Stimulated activated CD4-positive, alpha-beta T cell treated with anti-CD3 and anti-CD28 coated beads, TNF-alpha, amount 100 ng/mL, for 24 hours (primary cell): ENCODE results near the gene TRIM40.
"Not testable (repeated sequence)": the region's sequence is repeated elsewhere in the genome, so short reads cannot be mapped to it uniquely, and the experiment has no call there.

Source experiments
- DNase-seq, 3 experiments: peaks; one replicate each; pipeline ENCODE4 v3.0.0-alpha.2; 2020; ENCODE audit warnings: low read depth in 3 of 3

TRIM40 gene

DNA sequence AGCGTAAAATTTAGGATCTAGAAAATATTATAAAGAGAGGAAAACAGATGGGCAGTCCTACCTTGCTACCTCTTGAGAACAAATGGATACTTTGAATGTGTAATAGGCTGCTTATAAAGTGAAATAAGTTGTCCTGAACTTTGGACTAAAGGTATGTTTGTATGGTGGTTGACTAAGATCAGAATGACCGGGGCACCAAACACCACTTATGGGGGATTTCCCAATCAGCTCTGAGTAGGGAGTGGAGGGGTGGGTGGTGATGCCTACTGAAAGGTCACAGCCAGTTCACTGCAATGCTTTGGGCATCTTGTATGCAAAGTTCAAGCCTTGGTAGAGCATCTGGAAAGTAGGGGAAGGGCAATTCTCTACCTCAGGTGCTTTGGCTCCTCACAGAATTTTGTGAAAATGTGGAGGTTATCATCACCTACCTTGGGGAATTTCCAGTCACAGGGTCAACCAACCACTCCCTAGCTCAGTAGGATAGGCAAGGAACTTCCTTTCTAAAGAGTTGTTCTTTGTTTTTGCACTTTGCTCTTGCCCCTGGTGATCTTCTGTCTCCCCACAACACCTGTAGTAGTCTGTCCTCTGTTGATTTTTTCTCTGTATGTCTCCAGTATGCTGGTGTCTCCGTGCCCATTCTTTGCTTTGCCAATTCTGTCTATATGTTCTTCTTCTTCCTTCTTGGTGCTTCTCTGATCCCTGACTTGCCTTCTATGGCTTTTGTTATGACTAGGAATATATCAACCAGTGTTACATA lies 22.8 kb upstream of the TRIM40 start, which contains the start of gene TRIM31:
Gene TRIM31 (minus strand): TSS at position 88 of the 757 bp plus-strand sequence. CDS start 285 bp downstream, outside the sequence.
- no peak for DNase-seq

DNA sequence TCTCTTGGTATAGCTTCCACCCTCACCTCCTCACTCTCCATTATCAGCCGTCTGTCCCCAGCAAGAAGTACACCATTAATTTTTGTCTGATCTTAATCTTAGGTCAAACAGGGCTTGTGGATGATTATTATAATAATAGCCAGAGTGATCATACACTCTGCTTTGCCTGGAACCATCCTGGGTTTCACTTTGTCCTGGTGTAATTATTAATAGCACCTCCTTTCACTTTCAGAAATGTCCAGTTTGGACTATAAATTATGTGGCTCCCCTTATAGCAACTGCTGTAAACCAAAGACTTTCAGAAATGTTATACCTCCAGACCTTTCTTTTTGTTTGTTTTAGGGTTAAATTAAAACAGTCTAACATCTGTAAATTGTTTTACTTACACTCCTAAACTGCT lies 22.1 kb upstream of the TRIM40 start:
- no peak for DNase-seq

DNA sequence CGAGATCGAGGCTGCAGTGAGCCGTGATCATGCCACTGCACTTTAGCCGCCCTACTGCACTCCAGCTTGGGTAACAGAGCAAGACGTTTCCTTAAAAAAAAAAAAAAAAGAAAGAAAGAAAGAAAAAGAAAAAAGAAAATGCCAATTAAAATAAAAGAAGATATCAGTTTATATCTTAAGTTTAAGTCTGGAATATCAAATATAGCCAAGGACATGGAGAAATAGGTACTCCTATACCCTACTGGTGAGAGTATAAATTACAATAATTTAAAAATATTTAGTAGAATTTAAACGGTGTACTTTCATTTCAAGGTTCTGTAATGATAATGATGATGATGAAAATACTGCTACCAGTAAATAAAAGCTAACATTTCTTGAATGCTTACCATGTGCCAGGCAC lies 19.2 kb upstream of the TRIM40 start:
- no peak for DNase-seq

DNA sequence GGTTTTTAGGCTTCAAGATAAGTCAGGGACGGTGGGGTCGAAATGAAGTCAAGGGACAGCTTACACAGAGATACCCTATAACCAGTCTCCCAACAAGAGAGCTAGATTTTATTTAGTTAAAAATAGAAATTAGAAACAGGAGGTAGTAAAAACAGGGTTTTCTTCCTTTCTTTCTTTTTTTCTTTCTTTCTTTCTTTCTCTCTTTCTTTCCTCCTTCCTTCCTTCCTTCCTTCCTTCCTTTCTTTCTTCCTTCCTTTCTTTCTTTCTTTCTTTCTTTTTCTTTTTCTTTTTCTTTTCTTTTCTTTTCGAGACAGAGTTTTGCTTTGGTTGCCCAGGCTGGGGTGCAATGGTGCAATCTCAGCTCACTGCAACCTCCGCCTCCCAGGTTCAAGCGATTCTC lies 17.2 kb upstream of the TRIM40 start:
- not testable (repeated sequence) for DNase-seq

DNA sequence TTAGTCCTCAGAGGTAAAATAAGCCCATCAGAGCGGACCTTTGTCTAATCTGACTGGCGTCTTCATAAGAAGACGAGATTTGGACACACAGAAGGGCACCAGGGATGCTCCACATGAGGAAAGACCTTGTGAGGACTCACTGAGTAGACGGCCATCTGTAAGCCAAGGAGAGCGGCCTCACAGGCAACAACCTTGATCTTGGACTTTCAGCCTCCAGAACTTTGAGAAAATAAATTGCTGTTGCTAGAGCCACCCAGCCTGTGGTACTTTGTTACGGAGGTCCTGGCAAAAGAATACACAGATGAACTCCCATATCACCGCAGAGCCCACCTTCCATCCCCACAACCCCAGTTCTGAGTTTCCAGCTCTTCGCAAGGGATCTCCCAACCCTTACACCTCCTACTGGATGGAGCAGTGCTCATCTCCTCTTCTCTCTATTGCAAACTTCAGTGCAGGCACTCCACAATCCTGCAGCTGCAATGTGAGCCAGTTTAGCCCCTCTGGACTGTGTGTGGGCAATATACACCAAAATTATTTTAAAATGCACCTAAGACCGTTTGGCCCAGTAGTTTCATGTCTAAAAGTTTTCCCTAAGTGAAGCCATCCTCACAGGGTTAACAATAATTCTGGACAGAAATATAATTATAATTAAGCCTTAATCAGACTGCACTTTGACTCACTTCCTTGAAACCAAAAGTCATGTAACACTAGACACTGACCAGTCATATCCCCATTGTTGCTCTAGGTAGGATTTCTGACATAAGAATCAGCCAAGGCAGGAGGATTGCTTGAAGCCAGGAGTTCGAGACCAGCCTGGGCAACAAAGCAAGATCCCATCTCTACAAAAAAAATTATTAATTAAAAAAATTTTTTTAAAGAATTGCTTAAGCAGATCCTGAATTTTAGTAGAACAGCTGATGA lies 14.2 kb upstream of the TRIM40 start:
- DNase-seq: no peak

DNA sequence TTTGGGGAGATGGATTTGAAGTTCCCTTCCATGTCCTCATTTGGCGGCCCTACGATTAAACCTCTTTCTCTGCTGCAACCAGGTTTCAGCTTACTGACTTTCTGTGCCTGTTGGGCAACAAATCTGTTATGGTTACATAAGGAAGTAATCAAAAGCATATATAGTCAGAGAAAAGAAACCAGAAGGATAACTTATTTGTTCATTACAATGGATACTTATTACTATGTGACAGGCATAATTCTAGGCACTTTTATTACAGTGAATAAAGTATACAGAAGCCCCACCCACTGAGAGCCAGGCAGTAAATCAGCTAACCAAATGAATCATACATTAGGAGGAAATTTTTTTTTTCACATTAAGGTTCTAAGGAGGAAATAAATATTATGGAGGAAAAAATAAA lies 13.4 kb upstream of the TRIM40 start:
- no peak for DNase-seq

DNA sequence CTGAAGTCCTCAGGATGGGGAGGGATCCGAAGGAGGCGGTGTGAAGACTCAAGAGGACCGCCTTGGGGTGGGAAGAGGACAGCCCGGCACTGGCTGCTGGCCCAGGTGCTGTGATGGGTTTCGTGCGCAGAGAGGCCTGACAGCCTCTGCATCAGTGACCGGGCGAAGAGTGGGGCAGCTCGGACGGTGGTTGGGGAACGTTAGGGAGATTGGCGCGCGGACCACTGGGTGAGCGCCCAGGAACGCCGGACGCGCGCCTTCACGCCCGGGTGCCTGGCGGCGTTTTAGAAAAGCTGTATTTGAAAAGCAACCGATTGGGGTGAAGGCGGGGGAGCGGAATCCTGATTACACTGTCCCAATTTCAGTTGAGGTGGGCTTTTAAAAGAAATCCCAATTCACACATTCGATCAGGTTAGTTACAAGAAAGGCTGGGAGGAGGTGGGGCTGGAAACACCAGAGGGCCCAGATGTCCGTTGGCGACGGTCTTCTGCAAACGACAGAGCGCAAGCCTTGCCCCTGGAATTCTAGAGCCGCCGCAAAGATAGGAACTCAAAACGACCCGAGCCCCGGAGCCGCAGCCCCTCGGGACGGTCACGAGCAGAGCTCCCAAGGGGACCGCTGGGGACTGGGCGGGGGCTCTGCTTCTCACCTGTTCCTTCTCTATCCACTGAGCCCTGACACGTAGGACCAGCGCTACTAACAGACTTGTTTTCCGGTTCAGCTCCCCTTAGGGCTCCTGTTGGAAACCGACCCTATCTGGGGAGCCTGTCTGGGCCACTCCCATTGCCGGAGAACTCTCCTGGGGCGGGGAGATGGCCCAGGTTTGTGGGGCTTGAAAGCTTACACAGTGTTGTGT lies 8.5 kb upstream of the TRIM40 start:
- DNase-seq: no peak

DNA sequence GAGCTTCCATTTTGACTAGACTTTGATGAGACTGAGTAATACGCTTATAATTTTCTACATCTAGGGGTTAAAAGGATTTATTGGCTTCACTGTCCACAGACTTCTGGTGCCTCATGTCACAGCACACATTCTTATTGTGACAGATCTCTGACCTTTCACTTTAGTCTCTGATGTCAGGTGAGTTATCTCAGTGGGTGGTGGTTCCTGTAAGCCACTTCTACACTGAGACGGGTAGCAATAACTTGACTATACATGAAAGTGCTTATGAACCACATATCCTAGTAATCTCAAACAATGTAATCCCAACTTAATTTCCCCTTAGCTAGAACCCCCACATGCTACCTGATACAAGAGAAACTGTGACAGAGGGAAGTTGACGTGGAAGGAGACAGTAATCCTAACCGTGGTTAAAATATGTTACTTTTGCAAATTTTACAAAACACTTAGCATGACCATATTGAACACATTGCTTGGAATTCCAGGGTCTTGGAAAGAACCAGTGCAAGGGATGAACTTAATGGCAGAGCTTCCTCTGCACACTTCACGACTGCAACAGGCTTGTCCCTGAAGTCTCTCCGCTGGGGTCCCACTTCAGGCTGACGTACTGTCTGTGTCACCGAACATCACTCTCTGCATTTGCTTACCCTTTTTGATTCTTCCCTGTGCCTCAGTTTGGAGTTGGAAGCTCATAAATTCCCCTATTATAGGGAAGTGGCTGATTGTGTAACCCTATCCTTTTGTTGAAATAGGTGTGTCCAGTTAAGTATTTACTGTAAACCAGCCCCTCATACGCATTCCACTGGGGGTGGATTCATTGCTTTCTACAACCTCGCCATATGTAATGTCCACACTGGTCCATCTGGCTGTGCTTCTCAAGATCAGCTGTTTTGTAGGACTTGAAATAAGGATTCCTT lies 6.4 kb upstream of the TRIM40 start:
- DNase-seq: no peak

DNA sequence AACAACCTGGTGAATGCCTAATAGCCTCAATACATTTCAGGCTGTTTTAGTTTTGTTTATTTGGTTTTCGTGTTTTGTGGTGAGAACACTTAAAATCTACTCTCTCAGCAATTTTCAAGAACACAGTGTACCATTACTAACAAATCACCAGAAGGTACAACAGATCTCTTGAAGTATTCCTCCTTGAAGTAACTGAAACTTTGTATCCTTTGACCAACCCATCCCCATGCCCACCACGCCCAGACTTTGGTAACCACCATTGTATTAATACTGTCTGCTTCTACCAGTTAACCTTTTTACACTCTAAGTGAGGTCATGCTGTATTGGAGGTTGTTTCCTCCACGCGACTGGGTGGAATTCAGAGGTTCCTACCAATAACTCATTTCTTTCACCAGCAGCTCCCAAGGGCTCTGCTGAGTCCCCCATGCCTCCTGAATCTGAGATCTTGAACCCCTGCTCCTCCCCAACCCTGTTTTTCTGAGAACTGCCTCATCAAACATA lies 5.7 kb upstream of the TRIM40 start:
- DNase-seq: no peak

DNA sequence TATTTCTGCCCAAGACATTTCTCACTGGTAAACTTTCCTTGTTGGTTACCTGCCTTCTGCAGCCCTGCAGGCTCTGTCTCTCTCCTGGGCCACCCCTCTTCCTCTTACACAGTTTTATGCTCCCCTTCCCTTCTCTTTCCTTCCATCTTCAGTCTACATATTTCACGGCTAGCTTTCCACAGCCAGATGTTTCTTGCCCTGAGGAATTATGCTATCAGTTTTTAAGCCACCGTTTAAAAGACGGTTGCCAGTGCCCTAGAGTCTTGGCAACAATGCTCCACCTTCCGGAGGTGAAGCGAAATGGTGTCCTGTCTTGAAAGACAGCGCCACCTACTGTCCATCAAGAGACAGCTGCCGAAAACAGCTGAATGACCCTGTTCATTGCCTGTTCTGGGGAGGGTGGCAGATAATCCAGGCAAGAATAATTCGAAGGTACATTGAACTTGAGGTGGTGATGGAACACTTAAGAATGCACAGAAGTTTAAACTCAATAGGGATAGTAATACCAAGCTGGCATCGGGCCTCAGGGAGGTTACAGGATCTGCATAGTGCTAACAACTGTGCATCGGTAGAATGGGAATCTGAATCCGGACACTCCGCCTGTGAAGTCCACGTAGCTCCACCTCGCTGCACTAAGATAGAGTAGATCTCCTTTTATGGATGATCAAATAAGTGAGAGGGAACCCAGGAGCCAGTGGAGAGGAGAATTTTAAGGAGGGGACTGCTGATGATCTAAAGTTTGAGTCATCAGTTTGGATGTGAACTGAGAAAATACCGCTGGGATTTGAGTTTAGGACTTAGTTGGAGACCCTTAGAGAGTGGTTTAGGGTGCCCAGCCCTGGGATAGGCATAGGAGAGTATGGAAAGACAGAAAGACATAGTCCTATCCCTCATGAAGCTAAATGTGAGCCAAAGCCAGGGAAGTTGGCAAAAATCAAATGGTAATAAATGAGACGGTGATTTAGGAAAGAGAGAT lies 4.8 kb upstream of the TRIM40 start:
- DNase-seq: peak; percentile 39 to 60 (median 48)

DNA sequence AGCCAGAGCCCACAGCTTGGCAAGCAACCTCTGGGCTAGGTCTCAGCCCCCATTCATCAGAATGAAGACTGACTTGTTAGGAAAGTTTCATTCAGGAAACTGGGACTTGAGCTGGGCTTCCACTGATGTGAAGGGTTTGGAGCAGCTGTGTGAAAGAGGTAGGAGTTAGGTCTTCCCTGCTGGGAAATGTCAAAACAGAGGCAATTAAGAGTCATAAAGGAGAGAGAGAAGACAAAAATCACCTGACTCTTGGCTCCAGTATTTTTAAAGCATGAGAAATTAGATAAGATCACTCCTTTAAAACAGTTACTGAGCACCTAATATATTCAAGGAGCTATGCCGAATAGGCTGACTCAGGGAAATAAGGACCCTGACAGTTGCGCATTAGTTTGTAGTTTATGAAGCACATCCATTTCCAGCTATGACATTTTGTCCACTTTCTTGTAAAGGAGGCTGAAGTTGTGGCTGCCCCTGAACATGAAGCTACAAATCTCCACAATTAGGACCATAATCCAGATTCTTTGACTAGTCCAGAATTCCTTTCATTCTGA lies 3.9 kb upstream of the TRIM40 start:
- no peak for DNase-seq

DNA sequence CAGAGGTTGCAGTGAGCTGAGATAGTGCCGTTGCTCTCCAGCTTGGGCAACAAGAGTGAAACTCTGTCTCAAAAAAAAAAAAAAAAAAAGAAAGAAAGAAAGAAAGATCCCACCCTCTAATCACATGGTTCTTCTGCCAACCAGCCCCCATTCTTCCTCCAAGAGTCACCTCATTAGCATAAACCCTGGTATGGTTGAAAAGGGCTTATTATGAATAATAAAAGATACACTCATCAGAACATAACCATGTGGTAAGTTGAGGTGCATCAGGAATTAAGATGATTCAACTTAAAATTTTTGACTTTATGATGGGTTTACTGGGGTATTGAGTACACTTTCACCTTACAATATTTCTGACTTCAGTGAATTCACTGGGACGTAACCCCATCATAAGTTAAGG lies 793 bp upstream of the TRIM40 start:
- DNase-seq: no peak

DNA sequence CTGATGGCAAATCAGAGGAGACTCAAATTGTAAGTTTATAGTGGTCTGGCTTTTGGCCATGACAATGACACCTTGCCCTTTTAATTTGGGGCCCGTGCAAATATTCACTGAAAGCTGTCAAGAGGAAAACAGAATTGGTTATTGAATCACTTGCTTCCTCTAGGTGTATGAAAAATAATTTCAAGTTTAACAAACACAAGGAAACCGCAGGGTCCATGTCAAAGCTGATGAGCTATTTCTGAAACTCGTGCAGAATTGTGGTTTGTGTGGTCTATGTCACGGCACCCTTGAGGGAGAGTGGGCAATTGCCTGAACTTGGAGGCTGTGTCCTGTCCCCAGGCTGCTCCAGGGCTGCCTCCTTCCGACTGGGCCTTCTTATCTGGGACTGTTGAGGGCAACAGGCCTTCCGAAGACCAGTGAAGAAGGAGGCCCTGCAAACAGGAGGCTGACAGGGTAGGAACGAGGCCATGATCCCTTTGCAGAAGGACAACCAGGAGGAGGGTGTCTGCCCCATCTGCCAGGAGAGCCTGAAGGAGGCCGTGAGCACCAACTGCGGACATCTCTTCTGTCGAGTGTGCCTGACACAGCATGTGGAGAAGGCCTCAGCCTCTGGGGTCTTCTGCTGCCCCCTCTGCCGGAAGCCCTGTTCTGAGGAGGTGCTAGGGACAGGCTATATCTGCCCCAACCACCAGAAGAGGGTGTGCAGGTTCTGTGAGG lies 788 bp downstream of the TRIM40 start:
- no peak for DNase-seq

DNA sequence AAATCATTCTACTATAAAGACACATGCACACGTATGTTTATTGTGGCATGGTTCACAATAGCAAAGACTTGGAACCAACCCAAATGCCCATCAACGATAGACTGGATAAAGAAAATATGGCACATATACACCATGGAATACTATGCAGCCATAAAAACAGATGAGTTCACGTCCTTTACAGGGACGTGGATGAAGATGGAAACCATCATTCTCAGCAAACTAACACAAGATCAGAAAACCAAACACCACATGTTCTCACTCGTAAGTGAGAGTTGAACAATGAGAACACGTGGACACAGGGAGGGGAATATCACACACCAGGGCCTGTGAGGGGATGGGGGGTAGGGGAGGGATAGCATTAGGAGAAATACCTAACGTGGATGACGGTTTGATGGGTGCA lies 4.3 kb downstream of the TRIM40 start:
- not testable (repeated sequence) for DNase-seq

DNA sequence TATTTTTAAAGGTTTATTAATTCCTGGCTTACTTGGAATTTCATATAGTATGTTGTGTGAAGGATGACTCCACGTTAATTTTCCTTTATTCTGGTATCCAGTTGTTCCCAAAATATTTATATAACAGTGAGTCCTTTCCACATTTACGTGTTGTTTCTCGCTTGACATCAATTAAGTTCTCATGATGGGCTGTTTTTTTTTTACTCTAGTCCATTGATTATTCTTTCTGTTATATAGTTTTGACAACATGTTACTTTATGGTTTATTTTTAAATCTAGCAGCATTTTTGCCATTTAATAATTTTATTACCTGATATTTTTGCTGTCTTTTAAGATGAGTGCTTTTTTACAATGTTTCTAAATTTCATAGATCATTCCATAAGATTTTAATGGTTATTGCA lies 6.7 kb downstream of the TRIM40 start:
- no peak for DNase-seq

DNA sequence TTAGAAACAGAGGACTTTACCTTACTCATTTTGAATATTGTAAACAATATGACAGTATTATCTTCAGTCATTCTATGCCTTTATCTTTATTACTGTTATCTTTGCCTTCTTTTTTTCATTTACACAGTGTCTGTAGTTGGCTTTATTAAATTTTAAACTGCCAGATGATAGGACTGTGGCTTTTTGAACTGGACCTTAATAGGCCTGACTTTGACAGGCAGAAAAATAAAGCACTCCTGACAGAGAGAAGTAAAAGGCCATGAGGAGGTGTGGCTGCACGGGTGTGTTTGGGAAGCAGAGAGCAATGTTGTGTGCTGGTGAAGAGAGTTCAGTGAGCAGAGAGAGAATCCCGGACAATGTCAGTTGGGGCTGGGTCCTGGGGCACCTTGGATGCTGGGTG lies 7.8 kb downstream of the TRIM40 start:
- no peak for DNase-seq

DNA sequence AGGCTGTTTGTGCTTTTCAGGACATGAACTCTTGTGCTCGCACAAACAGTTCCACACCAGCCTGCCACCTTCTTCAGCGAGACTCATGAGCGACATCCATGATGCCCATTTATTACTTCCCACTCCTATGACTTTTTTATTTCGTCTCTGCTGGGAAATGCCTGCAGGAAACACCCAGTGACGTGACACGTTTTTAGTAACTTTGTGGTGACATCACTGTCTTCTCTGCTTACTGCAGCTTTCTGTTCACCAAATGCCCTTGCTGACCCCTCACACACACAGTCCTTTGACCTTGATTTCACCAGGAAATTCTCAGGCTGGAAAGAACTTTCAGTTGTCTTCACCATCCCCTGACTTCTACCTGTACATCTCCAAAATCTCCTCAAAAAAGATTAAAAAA lies 8.9 kb downstream of the TRIM40 start:
- DNase-seq: no peak

DNA sequence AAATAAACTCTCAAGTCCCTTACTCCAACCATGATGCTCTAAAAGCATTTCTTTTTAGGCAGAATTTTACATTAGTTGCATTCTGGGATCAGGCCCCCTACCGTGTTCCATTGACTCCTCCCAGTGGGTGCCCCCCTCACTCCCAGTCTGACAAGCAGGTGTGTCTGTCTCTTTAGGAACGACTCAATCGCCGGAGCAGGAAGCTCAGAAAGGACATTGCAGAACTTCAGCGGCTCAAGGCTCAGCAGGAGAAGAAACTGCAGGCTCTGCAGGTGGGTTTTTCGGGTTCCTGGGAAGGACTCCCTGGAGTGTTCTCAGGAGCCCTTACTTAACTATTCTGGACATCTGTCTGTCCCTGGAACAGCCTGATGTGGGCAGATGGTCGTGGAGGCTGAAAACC lies 9.9 kb downstream of the TRIM40 start:
- no peak for DNase-seq

DNA sequence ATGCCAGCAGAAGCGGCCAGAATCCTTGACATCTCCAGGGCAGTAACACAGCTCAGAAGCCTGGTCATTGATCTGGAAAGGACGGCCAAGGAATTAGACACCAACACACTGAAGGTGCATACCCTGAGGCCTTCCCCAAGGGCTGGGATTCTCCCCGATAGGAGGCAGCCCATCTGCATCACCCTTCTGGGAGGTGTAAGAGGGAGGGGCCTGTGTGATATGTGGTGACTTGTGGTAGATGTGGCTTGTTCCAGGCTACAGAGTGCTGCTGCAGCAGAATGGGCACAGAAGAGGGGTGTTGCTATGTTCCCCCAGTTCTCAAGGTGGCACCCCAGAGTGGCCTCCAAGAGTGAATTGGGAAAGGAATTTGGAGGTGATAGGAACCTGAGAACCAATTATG lies 11.2 kb downstream of the TRIM40 start:
- DNase-seq: no peak
